Measurements from ENCODE around the gene TPR. TPM values are rescaled to one million over a fixed set of nuclear protein-coding genes. Genes with fewer than 3 reads are reported as not detected.

Gene TPR
- total RNA-seq, 1 donor from 2014 or later, result 83.8 TPM

- H2AFZ ChIP-seq (ENCODE audit: low read depth, low read length), result no peak overlapping the region
- H3K4me3 ChIP-seq (ENCODE audit: insufficient read depth, low read depth, low read length), result no peak overlapping the region
- H3K4me2 ChIP-seq (ENCODE audit: low read length), result no peak overlapping the region
- no peaks in the 10 kb centered on the region for H3K9me3 Mint-ChIP-seq (ENCODE audit: unreplicated experiment)
- DNase-seq (ENCODE audit: low read depth) (no peak), FAIRE-seq (no peak)
- no peaks in the 10 kb centered on the region for H3K4me1 ChIP-seq (ENCODE audit: insufficient read depth, low read length)
- H3K27ac Mint-ChIP-seq (ENCODE audit: unreplicated experiment), result no peak overlapping the region
- no peaks in the 10 kb centered on the region for H3K27me3 ChIP-seq (ENCODE audit: insufficient read depth, low read length)
- H4K20me1 ChIP-seq (ENCODE audit: insufficient read depth, low read length), result no peaks in the 10 kb centered on the region
- no peak overlapping the region for H3K4me3 Mint-ChIP-seq (ENCODE audit: unreplicated experiment)
- no peaks in the 10 kb centered on the region for H3K4me1 Mint-ChIP-seq (ENCODE audit: low read depth, unreplicated experiment)
- H3K9me3 ChIP-seq (ENCODE audit: insufficient read depth, low read depth, low read length), result no peaks in the 10 kb centered on the region
- TF ChIP-seq EZH2 (IDR thresholded peaks at IDR 0.05; ENCODE audit: insufficient read depth, low read length) (no peak), CTCF (IDR thresholded peaks at IDR 0.05; ENCODE audit: insufficient read depth, low read depth, low read length) (no peak)
- no peak overlapping the region for H3K9ac ChIP-seq (ENCODE audit: low read length)
- H3K79me2 ChIP-seq (ENCODE audit: insufficient read depth, low read length), result no peaks in the 10 kb centered on the region
- H3K27ac ChIP-seq (ENCODE audit: low read depth, low read length), result no peak overlapping the region
- H3K27me3 Mint-ChIP-seq (ENCODE audit: low read depth, unreplicated experiment), result no peaks in the 10 kb centered on the region
- H3K36me3 ChIP-seq (ENCODE audit: insufficient read depth, low read length), result peaks cover 76% of the 10 kb centered on the region
- H3K36me3 Mint-ChIP-seq (ENCODE audit: low read depth, unreplicated experiment), result peaks cover 2% of the 10 kb centered on the region
These were observed 34.3 kb downstream of the TPR start for GRCh38 chr1:186340772-186341171.

- no peak overlapping the region for H3K4me2 ChIP-seq (ENCODE audit: low read length)
These were observed 37.5 kb downstream of the TPR start for GRCh38 chr1:186337554-186337953.

More at GRCh38 chr1:186337554-186337953, 37.5 kb downstream of the TPR start:
- no peak overlapping the region for H3K4me3 Mint-ChIP-seq (ENCODE audit: unreplicated experiment)
- FAIRE-seq (no peak), DNase-seq (ENCODE audit: low read depth) (no peak)
- H3K4me1 Mint-ChIP-seq (ENCODE audit: low read depth, unreplicated experiment), result no peaks in the 10 kb centered on the region
- Histone ChIP-seq H3K27me3 (ENCODE audit: insufficient read depth, low read length) (no peaks in the 10 kb centered on the region), H3K36me3 (ENCODE audit: insufficient read depth, low read length) (peaks cover 77% of the 10 kb centered on the region), H4K20me1 (ENCODE audit: insufficient read depth, low read length) (no peaks in the 10 kb centered on the region), H3K79me2 (ENCODE audit: insufficient read depth, low read length) (no peaks in the 10 kb centered on the region), H3K9me3 (ENCODE audit: insufficient read depth, low read depth, low read length) (no peaks in the 10 kb centered on the region), H3K4me3 (ENCODE audit: insufficient read depth, low read depth, low read length) (no peak overlapping the region), H3K4me1 (ENCODE audit: insufficient read depth, low read length) (no peaks in the 10 kb centered on the region), H2AFZ (ENCODE audit: low read depth, low read length) (no peak overlapping the region), H3K27ac (ENCODE audit: low read depth, low read length) (no peak overlapping the region), H3K9ac (ENCODE audit: low read length) (no peak overlapping the region)
- H3K27me3 Mint-ChIP-seq (ENCODE audit: low read depth, unreplicated experiment), result no peaks in the 10 kb centered on the region
- H3K27ac Mint-ChIP-seq (ENCODE audit: unreplicated experiment), result no peak overlapping the region
- no peaks in the 10 kb centered on the region for H3K9me3 Mint-ChIP-seq (ENCODE audit: unreplicated experiment)
- peaks cover 2% of the 10 kb centered on the region for H3K36me3 Mint-ChIP-seq (ENCODE audit: low read depth, unreplicated experiment)
- no peak for TF ChIP-seq EZH2 (IDR thresholded peaks at IDR 0.05; ENCODE audit: insufficient read depth, low read length)
- TF ChIP-seq CTCF (IDR thresholded peaks at IDR 0.05; ENCODE audit: insufficient read depth, low read depth, low read length), result no peak

All from astrocyte (in vitro differentiated cells and primary cell).